K562 (cell line): ENCODE measurements around the gene FITM1. TPM values are rescaled to one million over a fixed set of nuclear protein-coding genes. Genes with fewer than 3 reads are reported as not detected.

ENCODE experiments used
- ADNP ChIP-seq: fragments of 200-800 bp; sonication (Bioruptor generic); IDR thresholded peaks from 2 replicates; pipeline ENCODE4 v1.6.1; 2016; ENCODE audit warnings: missing genetic modification characterization, missing compliant biosample characterization
- CC2D1A ChIP-seq: fragments of 450-650 bp; IDR thresholded peaks from 2 replicates; pipeline ENCODE4 v1.6.1; 2017; ENCODE audit warnings: mild to moderate bottlenecking
- DACH1 ChIP-seq: fragments of 450-650 bp; IDR thresholded peaks from 2 replicates; pipeline ENCODE4 v1.6.1; 2018; ENCODE audit not compliant: partially characterized antibody
- EP400 ChIP-seq: fragments of 450-650 bp; IDR thresholded peaks from 2 replicates; pipeline ENCODE4 v1.6.1; 2017; ENCODE audit warnings: antibody characterized with exemption, mild to moderate bottlenecking, moderate library complexity
- FOXK2 ChIP-seq, 2 experiments: fragments of 450-650 bp; IDR thresholded peaks in 1 of 2; conservative IDR thresholded peaks in 1 of 2; 2 replicates each; pipeline ENCODE4 v1.6.1; 2016; ENCODE audit warnings: low read depth in 2 of 2, mild to moderate bottlenecking in 1 of 2
- NELFE ChIP-seq: IDR thresholded peaks from 2 replicates; pipeline ENCODE4 v1.6.1; 2011; ENCODE audit warnings: mild to moderate bottlenecking; ENCODE audit not compliant: insufficient read depth, insufficient read length
- NFRKB ChIP-seq: fragments of 450-650 bp; IDR thresholded peaks from 2 replicates; pipeline ENCODE4 v1.6.1; 2016; ENCODE audit warnings: low read depth
- NR2C1 ChIP-seq, 2 experiments: fragments of 450-650 bp; IDR thresholded peaks; 2 replicates each; pipeline ENCODE4 v1.6.1; 2017; ENCODE audit warnings: mild to moderate bottlenecking in 2 of 2, antibody characterized with exemption in 1 of 2, inconsistent platforms in 1 of 2, missing compliant biosample characterization in 1 of 2, missing genetic modification characterization in 1 of 2
- STAG1 ChIP-seq: sonication (generic); formaldehyde crosslinking; IDR thresholded peaks from 2 replicates; pipeline ENCODE4 v1.5.0; 2020; ENCODE audit warnings: missing genetic modification reagents, borderline replicate concordance
- TAF1 ChIP-seq: IDR thresholded peaks from 2 replicates; pipeline ENCODE4 v1.6.1; 2011; ENCODE audit warnings: mild to moderate bottlenecking, low read length, moderate library complexity; ENCODE audit not compliant: insufficient read depth, control insufficient read depth, severe bottlenecking; ENCODE audit errors: extremely low read depth
- TOE1 ChIP-seq, 2 experiments: fragments of 450-650 bp in 1 of 2; sonication (generic) in 1 of 2; formaldehyde crosslinking in 1 of 2; IDR thresholded peaks; 2 replicates each; pipeline versions ENCODE4 v1.7.1 to v1.8.0; 2016 to 2022; ENCODE audit warnings: borderline replicate concordance in 2 of 2, mild to moderate bottlenecking in 2 of 2, antibody characterized with exemption in 1 of 2, inconsistent platforms in 1 of 2, low read depth in 1 of 2, missing genetic modification reagents in 1 of 2, moderate library complexity in 1 of 2
- USF2 ChIP-seq: sonication (generic); formaldehyde crosslinking; IDR thresholded peaks from 2 replicates; pipeline ENCODE4 v1.5.0; 2020; ENCODE audit warnings: missing genetic modification reagents
- YY1 ChIP-seq, 3 experiments: IDR thresholded peaks; 2 replicates each; pipeline ENCODE4 v1.6.1; 2011; ENCODE audit warnings: low read length in 2 of 3, mild to moderate bottlenecking in 2 of 3, moderate library complexity in 2 of 3, borderline replicate concordance in 1 of 3, control low read depth in 1 of 3, low read depth in 1 of 3; ENCODE audit not compliant: insufficient read depth in 3 of 3, insufficient replicate concordance in 2 of 3, control insufficient read depth in 1 of 3, insufficient read length in 1 of 3; ENCODE audit errors: extremely low read depth in 1 of 3
- ZFX ChIP-seq: sonication (generic); formaldehyde crosslinking; IDR thresholded peaks from 2 replicates; pipeline ENCODE4 v1.8.0; 2022; ENCODE audit warnings: mild to moderate bottlenecking, missing genetic modification reagents, moderate library complexity
- ZNF197 ChIP-seq: fragments of 200-800 bp; sonication (Bioruptor generic); IDR thresholded peaks from 2 replicates; pipeline ENCODE4 v1.6.1; 2016; ENCODE audit warnings: low read depth, missing genetic modification characterization, missing compliant biosample characterization
- ZNF212 ChIP-seq: fragments of 450-650 bp; formaldehyde crosslinking; IDR thresholded peaks from 2 replicates; pipeline ENCODE4 v1.4.0; 2020; ENCODE audit warnings: mild to moderate bottlenecking
- ZNF592 ChIP-seq: fragments of 450-650 bp; IDR thresholded peaks from 2 replicates; pipeline ENCODE4 v1.6.1; 2017; ENCODE audit warnings: antibody characterized with exemption, mild to moderate bottlenecking
- ZNF77 ChIP-seq: fragments of 250-450 bp; sonication (Bioruptor Pico); IDR thresholded peaks from 2 replicates; pipeline ENCODE4 v1.5.0; 2020
- polyA plus RNA-seq, 8 experiments: library from polyadenylated mRNA; depleted of rRNA in 4 of 8; stranded (reverse) in 5 of 8; unstranded in 3 of 8; fragments of >200 nt; fragmentation: Nextera tagmentation in 2 of 8; fragmentation: Illumina TruSeq in 1 of 8; extraction: Ambion mirVana in 2 of 8; extraction: Trizol in 1 of 8; gene quantifications; 2 replicates each; pipeline versions ENCODE4 v1.2.1 to v1.2.3, GENCODE V29; 2011 to 2014; ENCODE audit warnings: inconsistent platforms in 1 of 8, missing spikeins in 1 of 8
- total RNA-seq, 7 experiments: library from RNA; depleted of rRNA in 6 of 7; stranded (reverse); fragments of >200 nt in 6 of 7; fragmentation: Illumina TruSeq in 2 of 7; extraction: Trizol in 2 of 7; gene quantifications; 2 replicates each; pipeline versions ENCODE4 v1.2.1 to v1.2.3, GENCODE V29; 2011 to 2021; ENCODE audit warnings: low replicate concordance in 1 of 7
- TF ChIP-seq, protein P1 (sequence below): sonication (generic); formaldehyde crosslinking; IDR thresholded peaks from 2 replicates; pipeline ENCODE4 v1.8.1; 2023; ENCODE audit warnings: mild to moderate bottlenecking, missing genetic modification reagents, moderate library complexity

The FITM1 gene
- total and polyA plus RNA-seq, 9 of the 15 experiments (the other 6 are each of a cell fraction or from before 2014, with no cell fraction given): 0.09 to 0.20 TPM; not detected in 7

GRCh38 chr14:24160850-24161804 is 30.7 kb downstream of the FITM1 start, which contains the start of gene IRF9 (continued):
- TF ChIP-seq ZNF592 (peak; percentile 59; the same call in 1 of the 2 replicates), EP400 (peak; percentile 80), ZNF77 (CRISPR knock-in tag) (no peak), YY1 (IDR thresholded peaks at IDR 0.05; ENCODE audit: borderline replicate concordance in 1 of 3, control insufficient read depth in 1 of 3, extremely low read depth in 1 of 3, insufficient read depth in 3 of 3, insufficient read length in 1 of 3, insufficient replicate concordance in 2 of 3, low read depth in 1 of 3, low read length in 2 of 3) (peak in 1 of 3 experiments; percentile 25), ZNF197 (CRISPR knock-in tag) (no peak), STAG1 (no peak), CC2D1A (0 out of 2 replicates have a peak, but pooled peaks have one; percentile 35), NR2C1 (IDR thresholded peaks at IDR 0.05) (0 out of 2 replicates have a peak, but pooled peaks have one; percentile 27), NR2C1 (tag; IDR thresholded peaks at IDR 0.05) (peak; percentile 33; the same call in 1 of the 2 replicates), ADNP (tag) (no peak), ZFX (CRISPR knock-in tag) (no peak), USF2 (CRISPR knock-in tag) (peak; percentile 94), DACH1 (no peak), NFRKB (no peak), ZNF212 (CRISPR knock-in tag) (no peak), NELFE (no peak), TAF1 (peak; percentile 12), FOXK2 (conservative IDR thresholded peaks at IDR 0.05 in 1 of 2, IDR thresholded peaks at IDR 0.05 in 1 of 2; ENCODE audit: low read depth in 2 of 2) (peak in 1 of 2 experiments; percentile 38; a peak in 1 of 4 replicates), TOE1 (IDR thresholded peaks at IDR 0.05; ENCODE audit: borderline replicate concordance) (peak; percentile 97), TOE1 (CRISPR knock-in tag; IDR thresholded peaks at IDR 0.05; ENCODE audit: borderline replicate concordance, low read depth) (no peak)
- TF ChIP-seq, protein P1, sequence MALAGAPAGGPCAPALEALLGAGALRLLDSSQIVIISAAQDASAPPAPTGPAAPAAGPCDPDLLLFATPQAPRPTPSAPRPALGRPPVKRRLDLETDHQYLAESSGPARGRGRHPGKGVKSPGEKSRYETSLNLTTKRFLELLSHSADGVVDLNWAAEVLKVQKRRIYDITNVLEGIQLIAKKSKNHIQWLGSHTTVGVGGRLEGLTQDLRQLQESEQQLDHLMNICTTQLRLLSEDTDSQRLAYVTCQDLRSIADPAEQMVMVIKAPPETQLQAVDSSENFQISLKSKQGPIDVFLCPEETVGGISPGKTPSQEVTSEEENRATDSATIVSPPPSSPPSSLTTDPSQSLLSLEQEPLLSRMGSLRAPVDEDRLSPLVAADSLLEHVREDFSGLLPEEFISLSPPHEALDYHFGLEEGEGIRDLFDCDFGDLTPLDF: no peak
